Measurements from ENCODE around the gene ST7. TPM values are rescaled to one million over a fixed set of nuclear protein-coding genes. Genes with fewer than 3 reads are reported as not detected.

Gene ST7
- total RNA-seq, 1 experiment from 2014 or later, result 38.2 TPM

DNA sequence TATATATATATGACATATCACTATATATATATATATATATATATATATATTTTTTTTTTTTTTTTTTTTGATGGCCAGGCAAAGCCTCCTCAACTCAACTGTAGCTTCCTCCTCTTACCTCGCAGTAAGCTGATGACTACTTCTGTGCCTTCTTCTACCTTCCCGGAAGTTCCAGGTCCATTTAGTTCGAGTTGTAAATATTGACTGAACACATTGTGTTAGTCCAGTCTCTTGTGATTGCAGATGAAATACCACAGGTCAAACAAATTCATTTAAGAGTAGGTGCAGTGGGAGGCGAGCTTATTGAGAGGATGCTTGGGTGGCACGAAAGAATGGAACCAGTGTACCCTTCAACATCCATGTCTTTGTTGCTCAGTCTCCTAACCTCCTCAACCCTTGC is 144.6 kb downstream of the ST7 start:
- ChIA-PET POLR2A (no interaction called here), CTCF (no interaction called here)
- BruUV-seq (replicated peaks), result no TSS peak
- no peak overlapping the region for H3K27ac Mint-ChIP-seq (ENCODE audit: unreplicated experiment)
- TF ChIP-seq, protein P1, sequence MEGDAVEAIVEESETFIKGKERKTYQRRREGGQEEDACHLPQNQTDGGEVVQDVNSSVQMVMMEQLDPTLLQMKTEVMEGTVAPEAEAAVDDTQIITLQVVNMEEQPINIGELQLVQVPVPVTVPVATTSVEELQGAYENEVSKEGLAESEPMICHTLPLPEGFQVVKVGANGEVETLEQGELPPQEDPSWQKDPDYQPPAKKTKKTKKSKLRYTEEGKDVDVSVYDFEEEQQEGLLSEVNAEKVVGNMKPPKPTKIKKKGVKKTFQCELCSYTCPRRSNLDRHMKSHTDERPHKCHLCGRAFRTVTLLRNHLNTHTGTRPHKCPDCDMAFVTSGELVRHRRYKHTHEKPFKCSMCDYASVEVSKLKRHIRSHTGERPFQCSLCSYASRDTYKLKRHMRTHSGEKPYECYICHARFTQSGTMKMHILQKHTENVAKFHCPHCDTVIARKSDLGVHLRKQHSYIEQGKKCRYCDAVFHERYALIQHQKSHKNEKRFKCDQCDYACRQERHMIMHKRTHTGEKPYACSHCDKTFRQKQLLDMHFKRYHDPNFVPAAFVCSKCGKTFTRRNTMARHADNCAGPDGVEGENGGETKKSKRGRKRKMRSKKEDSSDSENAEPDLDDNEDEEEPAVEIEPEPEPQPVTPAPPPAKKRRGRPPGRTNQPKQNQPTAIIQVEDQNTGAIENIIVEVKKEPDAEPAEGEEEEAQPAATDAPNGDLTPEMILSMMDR (IDR thresholded peaks at IDR 0.05; ENCODE audit: insufficient read depth in 1 of 2, low read depth in 1 of 2, low read length in 1 of 2, severe bottlenecking in 1 of 2, unreplicated experiment in 1 of 2), result no peak
- intact Hi-C loops (cut with micrococcal nuclease; ENCODE audit: unreplicated experiment), result no loop called here
- Histone ChIP-seq H3K4me3 (ENCODE audit: low read depth, low read length) (no peak overlapping the region), H3K9me3 (no peaks in the 10 kb centered on the region), H3K27me3 (replicated peaks; ENCODE audit: control insufficient read depth, insufficient read depth, low read length) (no peaks in the 10 kb centered on the region), H3K36me3 (ENCODE audit: control insufficient read depth, insufficient read depth, low read length) (no peaks in the 10 kb centered on the region), H3K4me1 (no peaks in the 10 kb centered on the region)
- H3K9me3 Mint-ChIP-seq (ENCODE audit: unreplicated experiment), result no peaks in the 10 kb centered on the region
- no peak for DNase-seq
- H3K27me3 Mint-ChIP-seq (ENCODE audit: insufficient read depth, unreplicated experiment), result no peaks in the 10 kb centered on the region
- H3K4me3 Mint-ChIP-seq (ENCODE audit: unreplicated experiment), result no peak overlapping the region
- H3K4me1 Mint-ChIP-seq (ENCODE audit: low read depth, unreplicated experiment), result no peaks in the 10 kb centered on the region
- no peaks in the 10 kb centered on the region for H3K36me3 Mint-ChIP-seq (ENCODE audit: insufficient read depth, unreplicated experiment)

DNA sequence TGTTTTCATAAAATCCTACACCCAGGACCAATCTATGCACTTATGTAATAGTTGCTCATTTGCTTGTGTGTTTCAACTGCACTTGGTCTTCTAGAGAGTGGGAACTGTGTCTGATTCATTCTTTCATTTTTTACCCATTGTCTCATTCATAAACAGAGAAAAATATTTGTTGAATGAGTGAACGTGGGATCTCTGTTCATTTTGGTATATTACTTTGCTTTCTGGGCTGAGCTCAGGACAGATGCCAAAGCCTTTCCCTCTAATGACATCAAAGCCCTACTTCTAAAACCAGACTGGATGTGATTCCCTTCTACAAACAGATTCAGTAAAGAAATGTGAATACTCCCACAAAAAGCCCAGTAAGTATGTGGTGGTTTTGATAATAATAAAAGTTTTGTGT is 145.2 kb downstream of the ST7 start:
- H3K36me3 Mint-ChIP-seq (ENCODE audit: insufficient read depth, unreplicated experiment), result no peaks in the 10 kb centered on the region
- no peak overlapping the region for H3K4me3 ChIP-seq (ENCODE audit: low read depth, low read length)
- no peaks in the 10 kb centered on the region for H3K9me3 ChIP-seq
- H3K4me3 Mint-ChIP-seq (ENCODE audit: unreplicated experiment), result no peak overlapping the region
- no peaks in the 10 kb centered on the region for H3K4me1 Mint-ChIP-seq (ENCODE audit: low read depth, unreplicated experiment)
- H3K4me1 ChIP-seq, result no peaks in the 10 kb centered on the region
- TF ChIP-seq, protein P1 (IDR thresholded peaks at IDR 0.05; ENCODE audit: insufficient read depth in 1 of 2, low read depth in 1 of 2, low read length in 1 of 2, severe bottlenecking in 1 of 2, unreplicated experiment in 1 of 2), result no peak
- BruUV-seq (replicated peaks), result no TSS peak
- H3K27me3 Mint-ChIP-seq (ENCODE audit: insufficient read depth, unreplicated experiment), result no peaks in the 10 kb centered on the region
- no peaks in the 10 kb centered on the region for H3K36me3 ChIP-seq (ENCODE audit: control insufficient read depth, insufficient read depth, low read length)
- ChIA-PET CTCF (no interaction called here), POLR2A (no interaction called here)
- no peaks in the 10 kb centered on the region for H3K9me3 Mint-ChIP-seq (ENCODE audit: unreplicated experiment)
- H3K27ac Mint-ChIP-seq (ENCODE audit: unreplicated experiment), result no peak overlapping the region
- no peak for DNase-seq
- intact Hi-C loops (cut with micrococcal nuclease; ENCODE audit: unreplicated experiment), result no loop called here
- H3K27me3 ChIP-seq (replicated peaks; ENCODE audit: control insufficient read depth, insufficient read depth, low read length), result no peaks in the 10 kb centered on the region

DNA sequence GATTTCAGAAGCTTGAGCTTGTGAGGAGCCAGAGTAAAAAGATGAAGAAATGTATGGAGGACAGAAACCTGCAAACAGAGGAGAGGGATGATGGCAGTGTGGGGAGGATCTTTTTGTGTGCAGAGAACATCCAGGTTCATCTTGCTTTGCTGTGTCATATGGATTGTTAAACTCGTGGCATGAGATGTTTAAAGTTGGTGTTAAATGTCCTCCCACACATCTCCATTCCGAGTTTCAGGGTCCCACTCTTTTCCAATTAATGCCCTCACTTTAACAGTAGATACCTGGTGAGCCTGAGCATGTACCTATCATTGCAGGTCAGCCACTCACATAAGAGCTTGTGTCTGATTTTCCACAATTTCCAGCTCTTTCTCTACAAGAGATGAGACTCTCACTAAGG is 147.7 kb downstream of the ST7 start:
- no peak for DNase-seq
- no peak overlapping the region for H3K4me3 Mint-ChIP-seq (ENCODE audit: unreplicated experiment)
- intact Hi-C loops (cut with micrococcal nuclease; ENCODE audit: unreplicated experiment), result no loop called here
- ChIA-PET POLR2A (no interaction called here), CTCF (no interaction called here)
- Histone ChIP-seq H3K4me1 (no peaks in the 10 kb centered on the region), H3K27me3 (replicated peaks; ENCODE audit: control insufficient read depth, insufficient read depth, low read length) (no peaks in the 10 kb centered on the region), H3K4me3 (ENCODE audit: low read depth, low read length) (no peak overlapping the region), H3K36me3 (ENCODE audit: control insufficient read depth, insufficient read depth, low read length) (no peaks in the 10 kb centered on the region), H3K9me3 (no peaks in the 10 kb centered on the region)
- no peaks in the 10 kb centered on the region for H3K27me3 Mint-ChIP-seq (ENCODE audit: insufficient read depth, unreplicated experiment)
- H3K27ac Mint-ChIP-seq (ENCODE audit: unreplicated experiment), result no peak overlapping the region
- H3K36me3 Mint-ChIP-seq (ENCODE audit: insufficient read depth, unreplicated experiment), result no peaks in the 10 kb centered on the region
- BruUV-seq (replicated peaks), result no TSS peak
- TF ChIP-seq, protein P1 (IDR thresholded peaks at IDR 0.05; ENCODE audit: insufficient read depth in 1 of 2, low read depth in 1 of 2, low read length in 1 of 2, severe bottlenecking in 1 of 2, unreplicated experiment in 1 of 2), result no peak
- no peaks in the 10 kb centered on the region for H3K9me3 Mint-ChIP-seq (ENCODE audit: unreplicated experiment)
- H3K4me1 Mint-ChIP-seq (ENCODE audit: low read depth, unreplicated experiment), result no peaks in the 10 kb centered on the region
